ENCODE measurements around the gene NCKIPSD.

The NCKIPSD gene

GRCh38 chr3:48662753-48663488, 22.8 kb downstream of the NCKIPSD start, which contains the start of gene CELSR3:
Gene CELSR3, minus strand, starts transcription at chr3:48662886. Its CDS starts 252 bp downstream, at chr3:48662634.
- peak; percentile 67 for DNase-seq (ENCODE audit: low read depth)
- peak within 1 kb of the TSS; percentile 64 for H3K4me3 ChIP-seq (ENCODE audit: low read depth, low read length)
- no peak for TF ChIP-seq CTCF (IDR thresholded peaks at IDR 0.05; ENCODE audit: low read depth, low read length, missing control alignments)

- TF ChIP-seq CTCF (IDR thresholded peaks at IDR 0.05; ENCODE audit: low read depth, low read length, missing control alignments) = no peak
- peak overlapping the region; percentile 6; the same call in 1 of the 2 replicates for H3K4me3 ChIP-seq (ENCODE audit: low read depth, low read length)
These were observed 23.5 kb downstream of the NCKIPSD start for GRCh38 chr3:48662145-48662752.

GRCh38 chr3:48661501-48662144, 24.1 kb downstream of the NCKIPSD start:
- no peak for DNase-seq (ENCODE audit: low read depth)
- H3K4me3 ChIP-seq (ENCODE audit: low read depth, low read length) = peak overlapping the region; percentile 16; the same call in 1 of the 2 replicates
- TF ChIP-seq CTCF (IDR thresholded peaks at IDR 0.05; ENCODE audit: low read depth, low read length, missing control alignments) = no peak

More at GRCh38 chr3:48662145-48662752, 23.5 kb downstream of the NCKIPSD start:
- DNase-seq (ENCODE audit: low read depth) = no peak

- no peak overlapping the region for H3K4me3 ChIP-seq (ENCODE audit: low read depth, low read length)
- TF ChIP-seq CTCF (IDR thresholded peaks at IDR 0.05; ENCODE audit: low read depth, low read length, missing control alignments) = no peak
- DNase-seq (ENCODE audit: low read depth) = no peak
These were observed 24.8 kb downstream of the NCKIPSD start for GRCh38 chr3:48660800-48661400.

- no peak for TF ChIP-seq CTCF (IDR thresholded peaks at IDR 0.05; ENCODE audit: low read depth, low read length, missing control alignments)
- no peak for DNase-seq (ENCODE audit: low read depth)
- H3K4me3 ChIP-seq (ENCODE audit: low read depth, low read length) = no peak overlapping the region
These were observed 28.9 kb downstream of the NCKIPSD start for GRCh38 chr3:48656841-48657281.

GRCh38 chr3:48656061-48656840, 29.5 kb downstream of the NCKIPSD start:
- peak; percentile 67 for TF ChIP-seq CTCF (IDR thresholded peaks at IDR 0.05; ENCODE audit: low read depth, low read length, missing control alignments)
- DNase-seq (ENCODE audit: low read depth) = no peak
- H3K4me3 ChIP-seq (ENCODE audit: low read depth, low read length) = peak overlapping the region; percentile 53

Data from GM12864 (cell line).